Raji (cell line): Measurements from ENCODE around the gene PTPN18.

Experiments used
- POLR2A ChIP-seq: IDR thresholded peaks from 2 replicates; pipeline ENCODE4 v1.6.1; 2011; ENCODE audit warnings: low read depth, low read length, control low read depth; ENCODE audit not compliant: insufficient read depth

PTPN18 gene

GRCh38 chr2:130381145-130381544 lies 25.3 kb downstream of the PTPN18 start:
- no peak for TF ChIP-seq POLR2A

- TF ChIP-seq POLR2A: no peak
Measured at GRCh38 chr2:130381619-130382018, 25.8 kb downstream of the PTPN18 start.

DNA sequence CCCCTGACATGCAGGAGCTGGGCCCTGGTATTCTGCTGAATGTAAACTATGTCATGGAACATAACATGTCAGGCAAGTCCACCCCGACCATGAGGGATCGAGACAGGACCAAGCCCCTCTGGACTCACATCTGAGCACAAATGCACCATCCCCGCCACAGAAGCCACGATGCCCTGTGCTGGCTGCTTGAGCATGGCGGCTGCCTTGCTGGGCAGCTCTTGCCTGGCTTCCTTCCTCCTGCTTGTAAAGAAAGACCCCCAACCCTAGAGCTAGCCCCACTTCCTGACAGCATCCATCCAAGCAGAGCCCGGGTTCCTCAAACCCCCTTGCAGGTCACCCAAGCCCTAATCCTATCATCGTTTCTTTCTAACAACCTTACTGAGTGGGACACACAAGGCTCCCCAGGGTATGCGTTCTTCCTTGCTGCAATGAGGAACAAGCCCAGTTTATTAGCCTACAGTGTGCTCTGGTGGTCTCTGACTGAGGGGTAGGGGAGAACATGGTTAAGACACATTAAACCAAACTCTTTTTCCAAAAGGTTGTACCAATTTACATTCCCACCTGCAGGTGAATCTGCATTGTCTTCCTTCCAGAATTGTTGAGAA lies 26.6 kb downstream of the PTPN18 start:
- no peak for TF ChIP-seq POLR2A

- no peak for TF ChIP-seq POLR2A
Measured at GRCh38 chr2:130385709-130386108, 29.9 kb downstream of the PTPN18 start.

DNA sequence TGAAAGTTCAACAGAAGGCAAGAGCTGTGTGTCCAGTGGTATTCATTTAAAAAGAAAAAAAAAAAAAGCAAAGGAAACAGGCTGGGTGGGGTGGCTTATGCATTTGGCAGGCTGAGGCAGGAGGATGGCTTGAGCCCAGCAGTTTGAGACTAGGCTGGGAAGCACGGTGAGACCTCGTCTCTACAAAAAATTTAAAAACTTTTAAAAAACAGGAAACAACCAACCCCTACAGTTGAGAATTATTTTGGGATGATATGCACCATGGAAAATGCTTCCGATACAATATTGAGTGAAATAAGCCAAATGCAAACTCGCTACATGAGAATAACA lies 31.2 kb downstream of the PTPN18 start:
- TF ChIP-seq POLR2A: no peak

- TF ChIP-seq POLR2A: peak; percentile 13; the same call in 1 of the 2 replicates
Measured at GRCh38 chr2:130387804-130388203, 31.9 kb downstream of the PTPN18 start.

DNA sequence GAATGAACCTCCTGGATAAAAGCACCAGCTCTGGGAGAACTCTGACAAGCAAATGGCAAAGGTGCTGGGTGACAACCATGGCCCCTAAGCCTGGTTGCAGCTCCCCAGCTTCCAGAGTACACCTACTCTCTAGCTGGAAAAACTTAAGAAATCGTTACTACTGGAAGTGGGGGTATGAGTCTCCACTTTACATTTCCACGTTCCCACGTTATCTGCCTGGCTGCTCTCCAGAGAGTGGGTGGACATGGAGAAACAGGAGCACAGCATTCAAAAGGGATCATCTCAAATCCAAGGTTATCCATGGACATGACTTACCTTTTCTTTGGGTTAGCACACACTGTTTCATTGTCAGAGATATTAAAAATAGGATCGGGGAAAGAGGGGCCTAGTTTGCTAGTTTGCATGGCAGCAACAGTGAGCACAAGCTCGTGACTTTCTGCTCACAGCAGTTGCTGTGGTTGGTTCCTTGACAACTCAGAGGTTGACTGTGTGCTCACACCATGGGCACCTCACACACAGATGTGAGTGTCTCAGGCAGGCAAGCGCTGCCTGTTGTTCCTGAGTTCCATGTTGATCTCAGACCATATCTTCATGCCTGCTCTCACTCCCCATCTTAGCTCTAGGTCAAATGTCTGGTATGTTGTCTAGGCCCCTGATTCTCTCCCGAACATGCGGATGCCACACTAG lies 32.5 kb downstream of the PTPN18 start:
- TF ChIP-seq POLR2A: peak; percentile 71

DNA sequence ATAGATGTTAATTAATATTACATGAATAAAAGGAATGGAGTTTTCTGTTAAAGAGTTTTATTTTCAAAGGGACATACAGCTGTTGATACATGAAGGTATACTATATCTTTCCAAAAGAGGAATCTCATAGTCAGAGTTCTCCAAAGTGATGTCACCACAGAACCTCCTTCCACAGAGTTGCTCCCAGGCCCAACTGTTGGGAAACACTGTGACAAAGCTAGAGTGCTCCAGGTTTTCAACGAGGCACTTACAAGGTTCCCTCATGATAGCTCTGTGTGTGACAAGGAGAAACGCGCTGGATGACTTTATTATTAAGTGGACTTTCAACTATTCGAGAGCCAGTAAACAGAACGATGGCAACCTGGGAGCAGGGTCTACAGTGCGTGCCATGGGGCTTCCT lies 33.5 kb downstream of the PTPN18 start:
- no peak for TF ChIP-seq POLR2A

DNA sequence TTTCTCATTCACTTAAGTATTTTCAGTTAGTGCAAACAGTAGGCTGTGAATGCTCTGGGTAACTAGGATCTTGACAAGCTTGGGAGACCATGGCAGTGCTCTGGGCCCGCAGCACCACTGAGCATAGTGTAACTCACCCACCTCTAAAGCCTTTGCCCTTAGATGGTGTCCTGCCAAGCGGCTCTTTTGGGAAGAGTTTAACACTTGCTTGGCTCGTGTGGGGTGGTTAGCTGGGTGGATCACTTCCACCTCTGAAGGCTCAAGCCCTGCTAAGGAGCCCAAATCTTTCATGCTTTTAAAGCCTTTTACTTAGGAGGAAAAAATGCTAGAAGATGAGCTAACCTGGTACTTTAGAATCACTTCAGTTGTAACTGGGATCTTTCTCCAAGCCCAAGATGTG lies 33.9 kb downstream of the PTPN18 start:
- no peak for TF ChIP-seq POLR2A

GRCh38 chr2:130390460-130391057 lies 34.7 kb downstream of the PTPN18 start:
- TF ChIP-seq POLR2A: no peak

GRCh38 chr2:130391058-130391871 lies 35.4 kb downstream of the PTPN18 start:
- no peak for TF ChIP-seq POLR2A

- no peak for TF ChIP-seq POLR2A
Measured at GRCh38 chr2:130391872-130392670, 36.2 kb downstream of the PTPN18 start.

DNA sequence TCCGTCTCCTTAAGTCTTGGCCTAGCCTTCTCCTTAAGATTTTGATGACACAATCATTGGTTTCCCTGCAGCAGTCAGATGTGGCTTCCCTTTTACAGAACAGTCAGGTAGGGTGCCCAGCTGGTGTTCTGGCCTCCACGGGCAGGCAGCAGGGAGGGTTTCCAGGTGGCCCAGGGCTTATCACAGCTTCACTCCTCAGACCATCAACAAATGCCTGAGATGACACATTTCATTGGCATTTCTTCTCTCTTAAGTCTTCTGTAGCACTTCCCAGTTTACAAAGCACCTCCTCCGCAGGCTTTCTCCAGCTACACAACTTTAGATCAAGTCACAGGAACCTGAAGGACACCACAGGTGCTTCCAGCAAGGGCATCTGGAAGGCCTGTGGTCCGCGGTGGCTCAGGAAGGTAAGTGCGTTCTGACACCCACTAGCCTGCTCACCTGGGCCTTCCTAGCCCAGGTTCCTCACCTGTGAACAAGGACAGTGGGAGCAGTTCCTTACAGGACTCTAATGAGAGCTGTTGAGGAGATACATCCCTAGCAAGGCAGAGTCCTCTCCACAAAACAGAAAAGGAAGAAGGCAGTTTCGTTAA lies 37.6 kb downstream of the PTPN18 start:
- TF ChIP-seq POLR2A: no peak
